ENCODE measurements around the gene PPP1CA.
"Not testable (repeated sequence)": the region's sequence is repeated elsewhere in the genome, so short reads cannot be mapped to it uniquely, and the experiment has no call there.

Gene PPP1CA

GRCh38 chr11:67416416-67417335, 15.0 kb upstream of the PPP1CA start:
- peak; percentile 10 for DNase-seq

- DNase-seq, result no peak
Observed at GRCh38 chr11:67415501-67416304, 14.0 kb upstream of the PPP1CA start, which contains the start of gene CARNS1. Gene CARNS1, plus strand, starts transcription at chr11:67415678. Its CDS starts 522 bp downstream, at chr11:67416200.

- no peak for DNase-seq
Observed at GRCh38 chr11:67413266-67413849, 11.7 kb upstream of the PPP1CA start.

- no peak for DNase-seq
Observed at GRCh38 chr11:67412495-67413179, 11.0 kb upstream of the PPP1CA start.

GRCh38 chr11:67411785-67412152, 10.1 kb upstream of the PPP1CA start:
- DNase-seq, result no peak

- DNase-seq, result no peak
Observed at GRCh38 chr11:67410984-67411784, 9.5 kb upstream of the PPP1CA start.

GRCh38 chr11:67410369-67410831, 8.7 kb upstream of the PPP1CA start:
- DNase-seq, result no peak

GRCh38 chr11:67409781-67410368, 8.2 kb upstream of the PPP1CA start:
- no peak for DNase-seq

- DNase-seq, result no peak
Observed at GRCh38 chr11:67409261-67409666, 7.6 kb upstream of the PPP1CA start.

- DNase-seq, result no peak
Observed at GRCh38 chr11:67408437-67409200, 7.0 kb upstream of the PPP1CA start.

- no peak for DNase-seq
Observed at GRCh38 chr11:67407688-67408163, 6.1 kb upstream of the PPP1CA start.

GRCh38 chr11:67406969-67407687, 5.5 kb upstream of the PPP1CA start:
- DNase-seq, result no peak

- no peak for DNase-seq
Observed at GRCh38 chr11:67406420-67406968, 4.8 kb upstream of the PPP1CA start.

- DNase-seq, result no peak
Observed at GRCh38 chr11:67405688-67406339, 4.2 kb upstream of the PPP1CA start.

- DNase-seq, result no peak
Observed at GRCh38 chr11:67405196-67405567, 3.5 kb upstream of the PPP1CA start.

GRCh38 chr11:67404515-67405195, 3.0 kb upstream of the PPP1CA start:
- no peak for DNase-seq

GRCh38 chr11:67403085-67403484, 1.4 kb upstream of the PPP1CA start:
- not testable (repeated sequence) for DNase-seq

- not testable (repeated sequence) for DNase-seq
Observed at GRCh38 chr11:67402192-67402839, 658 bp upstream of the PPP1CA start.
